HG02981 (cell line): Measurements from ENCODE around the gene ASCC1.
"Not testable (repeated sequence)": the region's sequence is repeated elsewhere in the genome, so short reads cannot be mapped to it uniquely, and the experiment has no call there.

Source experiments
- ATAC-seq: cut with Tn5 transposase; IDR thresholded peaks from one replicate; pipeline ENCODE4 v1.9.1; 2021; ENCODE audit warnings: mild to moderate bottlenecking, moderate library complexity; ENCODE audit not compliant: unreplicated experiment

ASCC1 gene

DNA sequence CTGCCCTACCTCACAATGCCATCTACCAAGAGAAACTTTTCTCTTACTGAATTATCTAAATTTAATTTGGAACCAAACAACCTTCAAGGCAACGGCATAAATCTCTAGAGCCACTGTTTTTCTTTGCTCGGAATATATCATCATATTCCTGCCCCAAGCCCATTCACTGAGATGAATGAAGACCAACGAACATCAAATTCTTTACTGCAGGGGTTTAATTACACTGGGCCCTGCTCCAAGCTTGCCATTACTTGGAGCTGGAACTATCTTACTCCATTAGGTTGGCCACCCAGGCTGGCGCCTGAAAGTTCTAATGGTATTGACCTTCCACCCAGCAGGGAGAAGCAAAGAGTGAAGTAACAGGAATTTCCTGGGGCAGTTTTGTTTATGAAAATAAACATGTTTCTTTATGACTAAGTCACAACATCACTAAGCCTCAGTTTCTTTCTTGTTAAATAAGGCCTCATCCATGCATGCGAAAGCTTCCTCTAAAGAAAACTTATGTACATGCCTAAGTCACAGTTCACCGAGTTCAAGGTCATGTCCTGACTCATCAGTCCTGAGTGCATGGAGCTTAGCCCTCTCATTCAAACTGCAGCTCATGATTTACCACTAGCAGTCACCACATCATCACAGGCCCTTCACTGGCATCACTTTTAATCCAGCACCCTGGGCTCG is 42.3 kb downstream of the ASCC1 start:
- peak; percentile 60 for ATAC-seq

DNA sequence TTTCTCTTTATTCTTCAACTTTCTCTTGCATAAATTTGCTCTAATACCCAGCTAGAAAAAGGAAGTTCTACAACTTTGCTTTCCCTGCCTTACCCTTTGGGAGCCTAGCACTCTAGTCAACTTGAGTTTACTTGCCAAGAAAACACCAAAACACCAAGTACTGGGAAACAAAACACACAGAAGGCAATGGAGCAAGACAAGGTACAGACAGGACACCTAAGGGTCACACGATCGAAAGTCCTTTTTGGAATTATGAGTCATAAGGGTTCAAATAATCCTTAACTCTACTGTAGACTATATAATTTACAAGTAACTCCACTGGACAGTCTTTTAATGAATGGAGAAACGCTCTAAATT is 42.8 kb downstream of the ASCC1 start:
- no peak for ATAC-seq

DNA sequence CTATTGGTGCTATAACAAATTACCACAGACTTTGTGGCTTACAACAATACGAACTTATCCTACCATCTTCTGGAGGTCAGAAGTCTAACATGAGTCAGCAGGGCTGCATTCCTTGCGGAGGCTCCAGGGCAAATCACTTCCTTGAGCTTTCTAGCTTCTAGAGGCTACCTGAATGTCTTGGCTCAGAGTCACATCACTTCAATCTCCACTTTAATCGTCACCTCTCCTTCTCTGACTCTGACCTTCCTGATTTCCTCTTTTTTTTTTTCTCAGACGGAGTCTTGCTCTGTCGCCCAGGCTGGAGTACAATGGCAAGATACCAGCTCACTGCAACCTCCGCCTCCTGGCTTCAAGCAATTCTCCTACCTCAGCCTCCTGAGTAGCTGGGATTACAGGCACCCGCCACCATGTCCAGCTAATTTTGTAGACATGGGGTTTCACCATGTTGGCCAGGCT is 44.9 kb downstream of the ASCC1 start:
- ATAC-seq = no peak

DNA sequence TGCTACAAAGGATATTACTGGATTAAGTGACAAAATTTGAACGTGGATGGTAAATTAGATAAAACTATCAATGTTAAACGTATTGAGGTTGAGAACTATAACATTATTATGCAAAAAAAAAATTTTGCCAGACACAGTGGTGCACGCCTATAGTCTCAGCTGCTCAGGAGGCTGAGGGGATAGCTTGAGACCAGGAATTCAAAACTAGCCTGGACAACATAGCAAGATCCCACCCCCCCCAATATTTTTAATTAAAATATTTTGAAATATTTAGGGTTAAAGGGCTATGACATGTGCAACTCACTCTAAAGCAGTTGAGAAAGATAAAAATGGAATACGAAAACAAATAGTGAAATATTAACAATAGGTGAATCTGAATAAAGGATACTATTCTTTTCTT is 45.3 kb downstream of the ASCC1 start:
- ATAC-seq = no peak

DNA sequence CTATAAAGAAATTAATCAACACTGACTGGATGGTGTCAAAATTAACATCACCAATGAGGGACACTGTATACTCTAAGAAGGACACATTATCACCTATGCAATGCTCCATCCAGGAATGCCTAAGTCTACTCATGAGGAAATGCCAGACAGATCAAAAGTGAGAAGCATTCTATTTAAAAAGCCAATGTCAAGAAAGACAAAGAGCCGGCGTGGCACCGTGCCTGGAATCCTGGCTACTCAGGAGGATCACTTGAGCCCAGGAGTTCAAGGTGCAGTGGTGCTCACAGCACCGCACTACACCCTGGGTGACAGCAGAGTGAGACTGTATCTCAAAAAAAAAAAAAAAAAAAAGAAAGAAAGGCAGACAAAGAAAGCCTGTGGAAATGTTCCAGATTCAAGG is 45.8 kb downstream of the ASCC1 start:
- ATAC-seq = no peak

DNA sequence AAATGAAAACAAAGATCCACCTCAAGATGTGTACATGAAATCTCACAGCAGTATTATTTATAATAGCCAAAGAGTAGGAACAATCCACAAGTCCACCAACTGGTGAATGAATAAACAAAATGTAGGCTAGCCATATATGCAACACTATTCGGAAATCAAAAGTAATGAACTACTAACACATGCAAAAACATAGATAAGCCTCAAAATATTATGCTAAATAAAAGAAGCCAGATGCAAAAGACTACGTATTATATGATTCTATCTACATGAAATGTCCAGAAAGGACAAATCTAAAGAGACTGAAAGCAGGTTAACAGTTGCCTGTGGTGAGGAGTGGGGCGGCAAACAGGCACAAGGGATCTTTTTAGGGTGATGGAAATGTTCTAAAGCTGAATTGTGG is 49.0 kb downstream of the ASCC1 start:
- ATAC-seq = no peak

DNA sequence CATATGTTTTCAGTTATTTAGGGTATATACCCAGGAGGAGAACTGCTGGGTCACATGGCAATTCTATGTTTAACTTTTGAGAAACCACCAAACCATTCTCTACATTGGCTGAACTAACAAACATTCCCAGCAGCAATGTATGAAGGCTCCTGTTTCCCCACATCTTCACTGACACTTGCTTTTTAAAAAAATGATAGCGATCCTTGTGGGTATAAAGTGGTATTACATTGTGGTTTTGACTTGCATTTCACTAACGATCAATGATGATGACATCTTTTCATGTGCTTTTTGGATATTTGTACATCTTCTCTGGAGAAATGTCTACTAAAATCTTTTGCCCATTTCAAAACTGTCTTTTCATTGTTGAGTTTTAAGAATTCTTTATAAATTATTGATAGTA is 51.5 kb downstream of the ASCC1 start:
- ATAC-seq = no peak

DNA sequence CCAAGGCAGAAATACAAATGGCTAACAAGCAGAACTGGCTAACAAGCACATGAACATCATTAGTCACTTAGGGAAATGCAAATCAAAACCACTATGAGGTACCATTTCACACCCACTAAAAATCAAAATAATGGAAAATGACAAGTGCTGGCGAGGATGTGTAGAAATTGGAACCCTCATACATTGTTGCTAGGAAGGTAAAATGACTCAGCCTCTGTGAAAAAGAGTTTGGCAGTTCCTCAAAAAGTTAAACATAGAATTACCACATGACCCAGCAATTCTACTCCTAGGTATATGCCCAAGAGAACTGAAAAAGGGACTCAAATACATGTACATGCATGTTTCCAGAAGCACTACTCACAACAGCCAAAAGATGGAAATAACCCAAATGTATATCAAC is 53.1 kb downstream of the ASCC1 start:
- ATAC-seq = no peak

DNA sequence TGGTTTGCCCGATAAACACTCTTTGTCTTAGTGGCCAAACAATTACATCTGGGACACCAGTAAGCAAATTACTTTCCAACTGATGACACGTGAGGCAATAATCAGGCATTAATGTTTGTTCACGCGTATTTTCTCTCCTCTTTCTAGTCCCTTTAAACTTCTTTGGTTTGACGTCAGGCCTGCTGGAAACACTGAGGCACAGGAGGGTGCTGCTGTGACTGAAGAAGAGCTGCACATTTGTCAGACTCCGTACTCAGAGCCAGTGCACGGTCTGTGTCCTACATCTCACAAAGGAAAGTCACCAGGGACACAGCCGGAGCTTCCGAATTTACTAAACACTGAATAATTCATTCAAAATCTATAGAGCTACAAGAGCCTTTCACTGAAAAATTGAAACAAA is 57.9 kb downstream of the ASCC1 start:
- ATAC-seq = no peak

DNA sequence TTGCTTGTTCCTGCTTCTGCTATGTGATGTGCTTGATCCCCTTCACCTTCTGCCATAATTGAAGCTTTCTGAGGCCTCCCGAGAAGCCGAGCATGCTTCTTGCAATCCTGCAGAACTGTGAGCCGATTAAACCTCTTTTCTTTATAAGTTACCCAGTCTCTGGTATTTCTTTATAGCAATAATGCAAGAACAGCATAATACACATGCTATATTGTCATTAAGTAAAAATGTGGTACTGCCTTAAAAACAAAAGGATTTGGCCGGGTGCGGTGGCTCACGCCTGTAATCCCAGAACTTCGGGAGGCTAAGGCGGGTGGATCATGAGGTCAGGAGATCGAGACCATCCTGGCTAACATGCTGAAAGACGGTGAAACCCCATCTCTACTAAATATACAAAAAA is 59.9 kb downstream of the ASCC1 start:
- ATAC-seq = no peak

DNA sequence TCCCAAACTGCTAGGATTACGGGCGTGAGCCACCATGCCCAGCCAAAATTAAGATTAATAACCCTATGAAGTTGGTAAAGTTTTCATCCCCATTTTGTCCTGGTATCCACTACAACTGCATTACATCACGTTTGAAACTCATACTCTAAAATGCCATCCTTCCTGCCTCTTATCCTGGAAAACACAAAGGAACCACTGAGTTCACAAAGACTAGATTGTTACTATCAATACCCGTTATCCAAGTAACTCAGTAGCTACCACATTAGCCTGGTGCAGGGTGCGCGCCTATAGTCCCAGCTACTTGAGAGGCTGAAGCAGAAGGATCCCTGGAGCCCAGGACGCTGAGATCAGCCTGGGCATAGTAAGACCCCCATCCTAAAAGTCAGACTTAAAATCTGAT is 63.8 kb downstream of the ASCC1 start:
- no peak for ATAC-seq

DNA sequence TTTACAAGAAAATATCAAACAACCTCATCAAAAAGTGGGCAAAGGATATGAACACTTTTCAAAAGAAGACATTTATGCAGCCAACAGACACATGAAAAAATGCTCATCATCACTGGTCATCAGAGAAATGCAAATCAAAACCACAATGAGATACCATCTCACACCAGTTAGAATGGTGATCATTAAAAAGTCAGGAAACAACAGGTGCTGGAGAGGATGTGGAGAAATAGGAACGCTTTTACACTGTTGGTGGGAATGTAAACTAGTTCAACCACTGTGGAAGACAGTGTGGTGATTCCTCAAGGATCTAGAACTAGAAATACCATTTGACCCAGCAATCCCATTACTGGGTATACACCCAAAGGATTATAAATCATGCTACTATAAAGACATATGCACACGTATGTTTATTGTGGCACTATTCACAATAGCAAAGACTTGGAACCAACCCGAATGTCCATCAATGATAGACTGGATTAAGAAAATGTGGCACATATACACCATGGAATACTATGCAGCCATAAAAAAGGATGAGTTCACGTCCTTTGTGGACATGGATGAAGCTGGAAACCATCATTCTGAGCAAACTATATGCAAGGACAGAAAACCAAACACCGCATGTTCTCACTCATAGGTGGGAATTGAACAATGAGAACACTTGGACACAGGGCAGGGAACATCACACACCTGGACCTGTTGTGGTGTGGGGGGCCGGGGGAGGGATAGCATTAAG is 65.2 kb downstream of the ASCC1 start:
- not testable (repeated sequence) for ATAC-seq

DNA sequence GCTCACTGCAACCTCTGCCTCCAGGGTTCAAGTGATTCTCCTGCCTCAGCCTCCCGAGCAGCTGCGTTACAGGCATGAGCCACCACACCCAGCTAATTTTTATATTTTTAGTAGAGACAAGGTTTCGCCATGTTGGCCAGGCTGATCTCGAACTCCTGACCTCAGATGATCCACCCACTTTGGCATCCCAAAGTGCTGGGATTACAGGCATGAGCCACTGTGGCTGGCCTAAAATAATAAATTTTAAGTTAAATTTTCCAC is 68.8 kb downstream of the ASCC1 start:
- ATAC-seq = not testable (repeated sequence)

DNA sequence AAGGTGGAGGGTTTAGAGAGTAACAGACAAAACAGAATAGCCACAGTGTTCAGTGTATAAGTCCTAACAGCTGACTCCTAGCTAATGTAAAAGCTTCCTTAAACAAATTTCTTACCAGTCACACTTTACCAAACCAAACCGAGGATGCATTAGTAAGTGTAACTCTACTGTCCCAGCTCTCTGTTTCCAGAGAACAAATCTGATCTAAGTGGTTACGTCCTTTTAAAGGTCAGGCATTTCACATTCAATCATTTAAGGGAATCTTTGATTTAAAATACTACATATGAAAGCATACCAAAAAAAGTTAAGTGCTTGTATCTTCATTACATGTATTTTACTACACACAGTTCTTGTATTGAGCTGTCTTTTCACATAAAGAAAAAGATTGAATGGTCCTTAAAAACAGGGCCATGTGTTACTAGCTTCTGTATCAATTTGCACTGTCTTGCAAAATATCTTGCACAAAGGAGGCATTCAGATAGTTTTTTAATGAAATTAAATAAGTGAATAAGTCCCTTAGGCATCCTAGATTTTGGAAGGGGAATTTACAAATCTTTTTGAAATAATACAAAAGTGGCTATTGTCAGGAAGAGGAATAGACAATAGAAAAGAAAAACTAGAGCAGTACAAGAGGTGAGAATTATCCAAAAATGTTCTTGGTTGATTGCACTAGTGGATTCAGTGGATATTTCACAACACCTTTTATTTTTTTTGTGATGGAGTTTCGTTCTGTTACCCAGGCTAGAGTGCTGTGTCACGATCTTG is 69.3 kb downstream of the ASCC1 start:
- no peak for ATAC-seq

DNA sequence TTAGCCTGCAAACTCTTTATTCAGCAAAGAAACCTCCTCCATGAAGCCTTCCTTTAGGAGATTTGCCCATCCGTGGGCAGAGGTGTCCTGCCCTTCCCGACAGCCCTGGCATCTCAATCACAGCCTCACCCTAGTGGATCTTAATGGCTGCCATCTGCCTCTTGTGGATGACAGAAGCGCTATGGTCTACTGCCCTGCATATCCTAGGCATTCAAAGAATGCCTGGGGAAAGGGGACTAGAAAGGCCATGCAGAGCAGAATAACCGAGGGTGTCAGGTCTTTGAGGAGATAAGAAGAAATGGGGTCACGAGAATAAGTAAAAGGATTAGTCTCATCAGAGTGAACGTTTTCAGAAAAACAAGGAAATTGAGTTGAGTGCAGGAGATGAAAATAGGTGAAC is 70.0 kb downstream of the ASCC1 start:
- ATAC-seq = no peak

DNA sequence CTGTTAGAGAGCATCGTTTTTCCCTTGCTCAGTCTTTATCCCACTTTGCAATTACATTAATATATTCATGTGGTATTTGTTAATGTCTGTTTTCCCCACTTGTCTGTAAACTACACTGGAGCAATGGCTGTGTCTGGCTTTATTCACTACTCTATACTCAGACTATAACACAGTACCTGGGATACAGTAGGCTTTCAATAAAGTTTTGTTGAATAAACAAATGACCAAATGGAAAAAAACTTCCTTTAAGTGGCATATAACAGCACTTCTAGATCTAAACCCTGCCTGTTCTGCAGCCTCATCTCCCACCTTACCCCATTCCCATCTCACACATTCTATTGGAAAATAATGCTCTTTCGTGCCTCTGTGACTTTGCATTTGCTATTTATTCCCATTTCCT is 70.4 kb downstream of the ASCC1 start:
- no peak for ATAC-seq

DNA sequence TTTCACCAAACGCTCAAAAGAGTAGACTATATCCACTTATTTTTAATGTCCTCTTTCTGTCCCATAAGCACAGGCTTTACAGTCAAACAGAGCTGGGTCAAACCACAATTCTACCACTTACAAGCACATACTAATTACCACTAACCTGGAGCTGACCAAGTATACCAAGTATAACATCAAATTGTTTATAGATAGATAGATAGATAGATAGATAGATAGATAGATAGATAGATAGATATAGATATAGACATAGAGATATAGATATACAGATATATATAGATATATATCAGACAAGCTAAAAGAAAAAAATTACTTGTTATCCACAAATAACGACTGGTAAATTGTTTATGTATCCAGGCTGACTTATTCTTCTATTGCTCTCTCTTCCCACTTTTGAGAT is 75.2 kb downstream of the ASCC1 start:
- no peak for ATAC-seq

DNA sequence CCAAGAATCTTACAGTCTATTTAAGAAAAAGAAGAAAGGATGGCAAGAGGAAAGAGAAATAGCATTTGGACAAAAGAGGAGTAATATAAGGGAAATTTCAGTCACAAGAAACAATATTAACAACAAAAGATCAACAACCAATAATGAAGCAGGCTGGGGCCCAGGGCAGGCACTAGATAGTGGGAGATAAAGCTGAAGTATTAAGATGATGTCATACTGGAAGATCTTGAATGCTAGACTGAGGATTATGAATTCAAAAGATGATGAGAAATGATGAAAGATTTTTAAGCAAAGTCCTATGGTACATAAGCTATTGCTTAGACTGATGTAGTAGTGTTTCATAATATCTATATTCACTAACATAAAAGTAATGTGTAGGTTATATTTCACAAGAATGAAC is 75.9 kb downstream of the ASCC1 start:
- no peak for ATAC-seq

DNA sequence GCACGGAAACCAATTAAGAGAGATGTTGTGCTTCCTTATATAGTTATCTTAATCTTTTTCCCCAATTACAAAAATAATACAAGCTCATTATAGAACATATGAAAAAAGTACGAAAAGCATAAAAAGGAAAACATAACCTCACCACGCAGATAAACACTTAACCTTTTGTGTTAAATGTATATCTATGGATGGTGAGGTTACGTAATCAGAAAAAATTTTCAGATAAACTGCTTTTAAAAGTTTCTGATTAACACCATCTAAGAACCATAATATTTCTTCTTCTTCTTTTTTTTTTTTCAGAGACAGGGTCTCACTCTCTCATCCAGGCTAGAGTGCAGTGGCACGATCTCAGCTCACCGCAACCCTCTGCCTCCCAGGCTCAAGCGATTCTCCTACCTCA is 78.5 kb downstream of the ASCC1 start:
- ATAC-seq = no peak

DNA sequence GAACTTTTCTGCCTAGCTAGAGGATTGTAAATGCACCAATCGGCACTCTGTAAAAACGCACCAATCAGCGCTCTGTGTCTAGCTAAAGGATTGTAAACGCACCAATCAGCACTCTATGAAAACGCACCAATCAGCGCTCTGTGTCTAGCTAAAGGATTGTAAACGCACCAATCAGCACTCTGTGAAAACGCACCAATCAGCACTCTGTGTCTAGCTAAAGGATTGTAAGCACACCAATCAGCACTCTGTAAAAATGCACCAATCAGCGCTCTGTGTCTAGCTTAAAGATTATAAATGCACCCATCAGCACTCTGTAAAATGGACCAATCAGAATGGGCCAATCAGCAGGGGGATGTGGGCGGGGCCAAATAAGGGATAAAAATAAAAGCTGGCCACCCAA is 79.9 kb downstream of the ASCC1 start:
- ATAC-seq = not testable (repeated sequence)

DNA sequence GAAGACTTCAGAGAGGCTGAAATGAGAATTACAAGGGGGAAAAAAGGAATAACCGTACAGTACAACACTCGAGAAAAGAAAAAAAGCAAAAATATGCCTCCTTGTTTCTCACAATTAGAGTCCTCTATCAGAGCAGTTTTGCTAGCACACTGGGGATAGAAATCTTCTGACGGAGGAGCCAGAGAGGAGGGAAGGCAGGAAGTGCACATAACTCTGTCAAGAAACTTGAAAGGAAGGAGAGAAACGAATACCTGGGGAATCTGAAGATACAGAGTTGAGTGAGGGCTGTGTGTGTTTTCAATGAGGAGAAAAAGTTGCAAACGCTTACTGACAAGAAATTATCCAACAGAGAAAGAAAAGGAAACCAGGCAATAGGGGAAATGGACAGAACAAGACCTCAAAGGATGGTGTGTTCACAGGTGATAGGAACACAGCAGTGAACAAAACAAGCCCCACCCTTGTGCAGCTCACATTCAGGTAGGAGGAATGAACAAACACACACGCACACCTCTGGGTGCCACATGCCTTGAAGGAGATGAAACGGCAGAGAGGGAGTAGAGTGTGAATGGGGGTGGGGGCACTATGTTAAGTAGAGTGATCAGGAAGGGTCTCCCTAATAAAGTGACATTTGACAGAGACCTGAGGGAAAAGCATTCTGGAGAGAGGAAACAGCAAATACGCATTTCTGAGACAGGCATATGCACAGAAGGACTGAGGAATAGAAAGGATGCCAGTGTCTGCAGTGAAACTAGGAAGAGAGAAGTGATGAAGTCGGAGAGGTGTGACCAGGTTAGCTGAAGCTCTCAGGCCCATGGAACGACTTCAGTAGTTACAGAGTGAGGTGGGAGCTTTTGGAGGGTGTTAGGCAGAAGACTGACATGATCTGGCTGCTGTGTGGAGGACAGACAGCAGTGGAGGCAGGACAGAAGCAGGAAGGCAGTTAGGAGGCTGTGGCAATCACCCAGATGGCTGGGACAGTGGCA is 81.0 kb downstream of the ASCC1 start:
- ATAC-seq = no peak
